MCF 10A (cell line): ENCODE data around the gene TF. TPM values are rescaled to one million over a fixed set of nuclear protein-coding genes. Genes with fewer than 3 reads are reported as not detected.

Experiments
- BruUV-seq: library from RNA; stranded (reverse); fragments of 400-500 nt; replicated peaks from 2 replicates; lab custom pipeline; 2021; lab: Mats Ljungman, UMichigan
- CTCF ChIA-PET: fragments of 300-600 bp; sonication (Branson Sonifier 250); formaldehyde crosslinking; extraction: SDS; loops from one replicate; lab custom pipeline; 2021; ENCODE audit warnings: antibody characterized with exemption, inconsistent platforms; lab: Yijun Ruan, JAX
- POLR2A ChIA-PET: fragments of 300-600, 350-650 bp; sonication (Branson Sonifier 250); formaldehyde crosslinking; extraction: SDS; loops from one replicate; lab custom pipeline; 2020; ENCODE audit warnings: antibody characterized with exemption, inconsistent platforms; lab: Yijun Ruan, JAX
- DNase-seq: peaks from one replicate; pipeline ENCODE4 v3.0.0-alpha.2; 2018; ENCODE audit not compliant: unreplicated experiment
- H3K27ac Mint-ChIP-seq: one replicate; pipeline ENCODE4 v1.8.0; 2022; ENCODE audit warnings: mild to moderate bottlenecking, low read depth, mixed read lengths; ENCODE audit not compliant: unreplicated experiment
- H3K27me3 Mint-ChIP-seq: one replicate; pipeline ENCODE4 v1.8.0; 2022; ENCODE audit warnings: mixed read lengths; ENCODE audit not compliant: insufficient read depth, unreplicated experiment
- H3K36me3 Mint-ChIP-seq: one replicate; pipeline ENCODE4 v1.8.0; 2022; ENCODE audit warnings: mild to moderate bottlenecking, moderate library complexity, mixed read lengths; ENCODE audit not compliant: insufficient read depth, unreplicated experiment
- H3K4me1 Mint-ChIP-seq: one replicate; pipeline ENCODE4 v1.8.0; 2022; ENCODE audit warnings: mixed read lengths; ENCODE audit not compliant: insufficient read depth, unreplicated experiment
- H3K4me3 Mint-ChIP-seq: one replicate; pipeline ENCODE4 v1.8.0; 2022; ENCODE audit warnings: mild to moderate bottlenecking, moderate library complexity, mixed read lengths; ENCODE audit not compliant: unreplicated experiment
- H3K9me3 Mint-ChIP-seq: one replicate; pipeline ENCODE4 v1.8.0; 2022; ENCODE audit warnings: mixed read lengths; ENCODE audit not compliant: unreplicated experiment
- CTCF ChIP-seq: fragments of 200-600 bp; IDR thresholded peaks from one replicate; pipeline ENCODE4 v1.8.0; 2022; ENCODE audit warnings: antibody characterized with exemption, mild to moderate bottlenecking; ENCODE audit not compliant: unreplicated experiment
- intact Hi-C: fragments of 100-400 bp; cut with micrococcal nuclease; formaldehyde crosslinking; loops from 2 replicates; pipeline ENCODE4 v1.14.1; 2022
- total RNA-seq: library from RNA; stranded (reverse); gene quantifications from 2 replicates; pipeline ENCODE4 v1.2.3, GENCODE V29; 2022

The TF gene
- total RNA-seq, 1 experiment from 2014 or later = 0.19 TPM

- no peaks in the 10 kb centered on the region for H3K4me1 Mint-ChIP-seq
- no peak for DNase-seq
- H3K4me3 Mint-ChIP-seq = no peak overlapping the region
- no TSS peak for BruUV-seq
- TF ChIP-seq CTCF = no peak
- no peaks in the 10 kb centered on the region for H3K9me3 Mint-ChIP-seq
- CTCF ChIA-PET = interaction anchor here (0.6 to 0.7 kb wide), 2 partner anchors 25 to 363 kb away, joined by 3 to 5 read pairs; no protein-coding TSS in a partner anchor
- no peak overlapping the region for H3K27ac Mint-ChIP-seq
- POLR2A ChIA-PET = no interaction called here
- intact Hi-C loops = no loop called here
- H3K36me3 Mint-ChIP-seq = no peaks in the 10 kb centered on the region
- H3K27me3 Mint-ChIP-seq = no peaks in the 10 kb centered on the region
Measured at GRCh38 chr3:133830071-133830470, 83.9 kb downstream of the TF start.

- no peaks in the 10 kb centered on the region for H3K36me3 Mint-ChIP-seq
- H3K27me3 Mint-ChIP-seq = no peaks in the 10 kb centered on the region
- no peak for DNase-seq
- no peak overlapping the region for H3K4me3 Mint-ChIP-seq
- no peaks in the 10 kb centered on the region for H3K9me3 Mint-ChIP-seq
- H3K27ac Mint-ChIP-seq = no peak overlapping the region
- intact Hi-C loops = no loop called here
- ChIA-PET CTCF (interaction anchor here (0.8 to 1.4 kb wide), 4 partner anchors 10 to 165 kb away, joined by 3 to 7 read pairs (median 4); no protein-coding TSS in a partner anchor), POLR2A (no interaction called here)
- no peaks in the 10 kb centered on the region for H3K4me1 Mint-ChIP-seq
- TF ChIP-seq CTCF = no peak
- BruUV-seq = no TSS peak
Measured at GRCh38 chr3:133831966-133832801, 86.0 kb downstream of the TF start.

- TF ChIP-seq CTCF = no peak
- Mint-ChIP-seq H3K27ac (no peak overlapping the region), H3K4me1 (no peaks in the 10 kb centered on the region), H3K9me3 (no peaks in the 10 kb centered on the region), H3K4me3 (no peak overlapping the region), H3K36me3 (no peaks in the 10 kb centered on the region), H3K27me3 (no peaks in the 10 kb centered on the region)
- no TSS peak for BruUV-seq
- ChIA-PET POLR2A (no interaction called here), CTCF (interaction anchor here (0.8 to 1.3 kb wide), 4 partner anchors 11 to 166 kb away, joined by 3 to 7 read pairs (median 3); no protein-coding TSS in a partner anchor)
- intact Hi-C loops = no loop called here
- no peak for DNase-seq
Measured at GRCh38 chr3:133832802-133833144, 86.6 kb downstream of the TF start.

GRCh38 chr3:133833267-133833666 lies 87.1 kb downstream of the TF start:
- H3K4me3 Mint-ChIP-seq = no peak overlapping the region
- no TSS peak for BruUV-seq
- POLR2A ChIA-PET = no interaction called here
- no peak for TF ChIP-seq CTCF
- H3K36me3 Mint-ChIP-seq = no peaks in the 10 kb centered on the region
- no peaks in the 10 kb centered on the region for H3K9me3 Mint-ChIP-seq
- H3K27ac Mint-ChIP-seq = no peak overlapping the region
- no peaks in the 10 kb centered on the region for H3K4me1 Mint-ChIP-seq
- no peaks in the 10 kb centered on the region for H3K27me3 Mint-ChIP-seq
- DNase-seq = no peak
- CTCF ChIA-PET = interaction anchor here (0.8 to 1.3 kb wide), 3 partner anchors 15 to 166 kb away, joined by 3 to 7 read pairs (median 3); no protein-coding TSS in a partner anchor
- intact Hi-C loops = no loop called here
